WTC11 (cell line): ENCODE data around the gene SERTAD4. TPM values are rescaled to one million over a fixed set of nuclear protein-coding genes. Genes with fewer than 3 reads are reported as not detected.

ENCODE experiments used
- ATAC-seq: fragments of 200-7000 bp; cut with Tn5 transposase; 2 replicates; pipeline ENCODE4 v1.10.0; 2021; ENCODE audit warnings: mild to moderate bottlenecking, moderate library complexity
- CTCF ChIA-PET: fragments of 300-600 bp; sonication (Branson Sonifier 250); formaldehyde crosslinking; loops from one replicate; lab custom pipeline; 2021; ENCODE audit warnings: antibody characterized with exemption; lab: Charles Lee
- POLR2A ChIA-PET: fragments of 350-600 bp; sonication (Branson Sonifier 250); formaldehyde crosslinking; loops from one replicate; lab custom pipeline; 2021; ENCODE audit warnings: antibody characterized with exemption; lab: Charles Lee
- DNase-seq: peaks from one replicate; pipeline ENCODE4 v3.0.0; 2021; ENCODE audit warnings: low spot score
- H3K27ac Mint-ChIP-seq: 2 replicates; pipeline ENCODE4 v1.8.0; 2021; ENCODE audit warnings: mixed read lengths
- H3K27me3 Mint-ChIP-seq: 2 replicates; pipeline ENCODE4 v1.8.0; 2021; ENCODE audit warnings: low read depth, mild to moderate bottlenecking, moderate library complexity, mixed read lengths
- H3K36me3 Mint-ChIP-seq: 2 replicates; pipeline ENCODE4 v1.8.0; 2021; ENCODE audit warnings: mixed read lengths
- H3K4me1 Mint-ChIP-seq: 2 replicates; pipeline ENCODE4 v1.8.0; 2022; ENCODE audit warnings: mixed read lengths
- H3K4me3 Mint-ChIP-seq: 2 replicates; pipeline ENCODE4 v1.8.0; 2021; ENCODE audit warnings: mild to moderate bottlenecking, moderate library complexity, mixed read lengths
- H3K9me3 Mint-ChIP-seq: 2 replicates; pipeline ENCODE4 v1.8.0; 2021; ENCODE audit warnings: mixed read lengths
- ELF4 ChIP-seq: sonication (generic); formaldehyde crosslinking; IDR thresholded peaks from 2 replicates; pipeline ENCODE4 v1.8.1; 2022; ENCODE audit warnings: low read depth, mild to moderate bottlenecking, moderate library complexity, missing genetic modification reagents
- FOXK1 ChIP-seq: sonication (generic); formaldehyde crosslinking; IDR thresholded peaks from 2 replicates; pipeline ENCODE4 v1.8.0; 2022; ENCODE audit warnings: mild to moderate bottlenecking, moderate library complexity, missing genetic modification reagents
- FOXP1 ChIP-seq: sonication (generic); formaldehyde crosslinking; IDR thresholded peaks from 2 replicates; pipeline ENCODE4 v1.8.0; 2022; ENCODE audit warnings: missing genetic modification reagents, mild to moderate bottlenecking, moderate library complexity, borderline replicate concordance
- GABPB1 ChIP-seq: sonication (generic); formaldehyde crosslinking; IDR thresholded peaks from 2 replicates; pipeline ENCODE4 v1.8.1; 2023; ENCODE audit warnings: mild to moderate bottlenecking, missing genetic modification reagents
- IRF2 ChIP-seq: sonication (generic); formaldehyde crosslinking; IDR thresholded peaks from 2 replicates; pipeline ENCODE4 v1.8.0; 2022; ENCODE audit warnings: low read depth, missing genetic modification reagents, borderline replicate concordance
- NFYB ChIP-seq: sonication (generic); formaldehyde crosslinking; conservative IDR thresholded peaks from 2 replicates; pipeline ENCODE4 v1.8.0; 2022; ENCODE audit warnings: low read depth, missing genetic modification reagents
- SMAD4 ChIP-seq: sonication (generic); formaldehyde crosslinking; IDR thresholded peaks from 2 replicates; pipeline ENCODE4 v1.8.0; 2022; ENCODE audit warnings: mild to moderate bottlenecking, missing genetic modification reagents
- TCF7 ChIP-seq: sonication (generic); formaldehyde crosslinking; IDR thresholded peaks from 2 replicates; pipeline ENCODE4 v1.8.0; 2022; ENCODE audit warnings: mild to moderate bottlenecking, low read depth, missing genetic modification reagents, moderate library complexity
- ZNF121 ChIP-seq: sonication (generic); formaldehyde crosslinking; IDR thresholded peaks from 2 replicates; pipeline ENCODE4 v1.8.0; 2023; ENCODE audit warnings: missing genetic modification reagents
- ZNF423 ChIP-seq: fragments of 250-450 bp; sonication (Bioruptor Pico); IDR thresholded peaks from 2 replicates; pipeline ENCODE4 v2.1.2; 2022; ENCODE audit warnings: mild to moderate bottlenecking, moderate library complexity
- total RNA-seq: library from RNA; stranded (reverse); gene quantifications from 3 replicates; pipeline ENCODE4 v1.2.3, GENCODE V29; 2021
- TF ChIP-seq, protein P1 (sequence below): sonication (generic); formaldehyde crosslinking; IDR thresholded peaks from 2 replicates; pipeline ENCODE4 v1.8.1; 2022; ENCODE audit warnings: mild to moderate bottlenecking, missing genetic modification reagents, moderate library complexity, borderline replicate concordance
- TF ChIP-seq, protein P2 (sequence below): sonication (generic); formaldehyde crosslinking; IDR thresholded peaks from 2 replicates; pipeline ENCODE4 v1.8.0; 2023; ENCODE audit warnings: missing genetic modification reagents, mild to moderate bottlenecking, borderline replicate concordance
- TF ChIP-seq, protein P3 (sequence below): fragments of 250-450 bp; sonication (Bioruptor Pico); IDR thresholded peaks from 2 replicates; pipeline ENCODE4 v1.9.0; 2021; ENCODE audit warnings: mild to moderate bottlenecking
- TF ChIP-seq, protein P4 (sequence below): fragments of 250-450 bp; sonication (Bioruptor Pico); IDR thresholded peaks from 2 replicates; pipeline ENCODE4 v1.9.0; 2021; ENCODE audit warnings: moderate library complexity, mild to moderate bottlenecking, inconsistent platforms, borderline replicate concordance
- TF ChIP-seq, protein P5 (sequence below): sonication (generic); formaldehyde crosslinking; IDR thresholded peaks from 2 replicates; pipeline ENCODE4 v1.8.0; 2022; ENCODE audit warnings: missing genetic modification reagents
- TF ChIP-seq, protein P6 (sequence below): sonication (generic); formaldehyde crosslinking; IDR thresholded peaks from 2 replicates; pipeline ENCODE4 v1.8.1; 2023; ENCODE audit warnings: mild to moderate bottlenecking, missing genetic modification reagents, borderline replicate concordance
- TF ChIP-seq, protein P7 (sequence below): sonication (generic); formaldehyde crosslinking; IDR thresholded peaks from 2 replicates; pipeline ENCODE4 v1.8.1; 2023; ENCODE audit warnings: mild to moderate bottlenecking, moderate library complexity, missing genetic modification reagents

Gene SERTAD4
- total RNA-seq, 1 experiment from 2014 or later: 4.6 TPM

DNA sequence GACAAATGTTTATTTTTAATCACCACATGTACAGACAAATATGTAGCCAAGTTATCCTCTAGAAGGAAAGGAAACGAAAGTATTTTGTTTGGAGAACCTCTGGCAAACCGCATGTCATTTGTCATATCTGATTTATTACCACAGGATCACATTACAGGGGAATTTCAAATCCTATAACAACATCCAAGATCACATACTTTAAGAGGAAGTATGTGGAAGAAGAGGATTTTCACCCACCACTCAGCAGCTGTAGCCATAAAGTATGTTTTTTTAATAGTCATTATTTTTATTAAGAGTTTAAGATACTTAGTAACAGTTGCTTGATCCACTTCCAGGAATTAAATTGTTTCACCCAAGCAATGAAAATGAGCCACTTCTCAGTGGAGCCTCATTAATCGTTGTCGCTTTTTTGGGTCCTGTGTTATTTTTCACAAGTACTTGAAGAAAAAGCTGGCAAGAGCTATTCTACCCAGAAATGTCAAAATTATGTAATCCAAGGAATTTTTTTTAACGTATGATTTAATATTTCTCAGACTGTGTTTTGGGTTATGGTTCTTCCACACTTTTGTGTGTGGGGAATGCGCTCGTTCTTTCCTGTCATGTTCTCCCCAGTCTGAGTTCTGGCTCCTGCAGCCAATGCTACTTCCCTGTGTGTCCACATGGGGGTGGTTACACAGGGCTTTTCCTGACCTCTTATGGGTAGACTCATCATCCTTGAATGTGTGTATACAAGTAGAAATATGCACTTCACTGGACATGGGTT lies 6.9 kb downstream of the SERTAD4 start:
- CTCF ChIA-PET: interaction anchor here (0.6 to 0.7 kb wide), 2 partner anchors 71 to 331 kb away, joined by 3 to 5 read pairs; no protein-coding TSS in a partner anchor
- Mint-ChIP-seq H3K27me3 (peaks cover 30% of the 10 kb centered on the region), H3K36me3 (no peaks in the 10 kb centered on the region), H3K9me3 (no peaks in the 10 kb centered on the region), H3K27ac (no peak overlapping the region), H3K4me1 (peaks cover 29% of the 10 kb centered on the region), H3K4me3 (no peak overlapping the region)
- ATAC-seq: peak; percentile 87
- peak; percentile 44 for DNase-seq
- TF ChIP-seq, protein P1, sequence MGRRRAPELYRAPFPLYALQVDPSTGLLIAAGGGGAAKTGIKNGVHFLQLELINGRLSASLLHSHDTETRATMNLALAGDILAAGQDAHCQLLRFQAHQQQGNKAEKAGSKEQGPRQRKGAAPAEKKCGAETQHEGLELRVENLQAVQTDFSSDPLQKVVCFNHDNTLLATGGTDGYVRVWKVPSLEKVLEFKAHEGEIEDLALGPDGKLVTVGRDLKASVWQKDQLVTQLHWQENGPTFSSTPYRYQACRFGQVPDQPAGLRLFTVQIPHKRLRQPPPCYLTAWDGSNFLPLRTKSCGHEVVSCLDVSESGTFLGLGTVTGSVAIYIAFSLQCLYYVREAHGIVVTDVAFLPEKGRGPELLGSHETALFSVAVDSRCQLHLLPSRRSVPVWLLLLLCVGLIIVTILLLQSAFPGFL (CRISPR knock-in tag): no peak
- TF ChIP-seq NFYB (CRISPR knock-in tag) (no peak), SMAD4 (CRISPR knock-in tag) (no peak), ZNF423 (CRISPR knock-in tag) (no peak), FOXP1 (CRISPR knock-in tag) (no peak), ZNF121 (CRISPR knock-in tag) (no peak), IRF2 (no peak), FOXK1 (CRISPR knock-in tag) (no peak)
- TF ChIP-seq, protein P2, sequence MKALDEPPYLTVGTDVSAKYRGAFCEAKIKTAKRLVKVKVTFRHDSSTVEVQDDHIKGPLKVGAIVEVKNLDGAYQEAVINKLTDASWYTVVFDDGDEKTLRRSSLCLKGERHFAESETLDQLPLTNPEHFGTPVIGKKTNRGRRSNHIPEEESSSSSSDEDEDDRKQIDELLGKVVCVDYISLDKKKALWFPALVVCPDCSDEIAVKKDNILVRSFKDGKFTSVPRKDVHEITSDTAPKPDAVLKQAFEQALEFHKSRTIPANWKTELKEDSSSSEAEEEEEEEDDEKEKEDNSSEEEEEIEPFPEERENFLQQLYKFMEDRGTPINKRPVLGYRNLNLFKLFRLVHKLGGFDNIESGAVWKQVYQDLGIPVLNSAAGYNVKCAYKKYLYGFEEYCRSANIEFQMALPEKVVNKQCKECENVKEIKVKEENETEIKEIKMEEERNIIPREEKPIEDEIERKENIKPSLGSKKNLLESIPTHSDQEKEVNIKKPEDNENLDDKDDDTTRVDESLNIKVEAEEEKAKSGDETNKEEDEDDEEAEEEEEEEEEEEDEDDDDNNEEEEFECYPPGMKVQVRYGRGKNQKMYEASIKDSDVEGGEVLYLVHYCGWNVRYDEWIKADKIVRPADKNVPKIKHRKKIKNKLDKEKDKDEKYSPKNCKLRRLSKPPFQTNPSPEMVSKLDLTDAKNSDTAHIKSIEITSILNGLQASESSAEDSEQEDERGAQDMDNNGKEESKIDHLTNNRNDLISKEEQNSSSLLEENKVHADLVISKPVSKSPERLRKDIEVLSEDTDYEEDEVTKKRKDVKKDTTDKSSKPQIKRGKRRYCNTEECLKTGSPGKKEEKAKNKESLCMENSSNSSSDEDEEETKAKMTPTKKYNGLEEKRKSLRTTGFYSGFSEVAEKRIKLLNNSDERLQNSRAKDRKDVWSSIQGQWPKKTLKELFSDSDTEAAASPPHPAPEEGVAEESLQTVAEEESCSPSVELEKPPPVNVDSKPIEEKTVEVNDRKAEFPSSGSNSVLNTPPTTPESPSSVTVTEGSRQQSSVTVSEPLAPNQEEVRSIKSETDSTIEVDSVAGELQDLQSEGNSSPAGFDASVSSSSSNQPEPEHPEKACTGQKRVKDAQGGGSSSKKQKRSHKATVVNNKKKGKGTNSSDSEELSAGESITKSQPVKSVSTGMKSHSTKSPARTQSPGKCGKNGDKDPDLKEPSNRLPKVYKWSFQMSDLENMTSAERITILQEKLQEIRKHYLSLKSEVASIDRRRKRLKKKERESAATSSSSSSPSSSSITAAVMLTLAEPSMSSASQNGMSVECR (CRISPR knock-in tag): no peak
- TF ChIP-seq, protein P3, sequence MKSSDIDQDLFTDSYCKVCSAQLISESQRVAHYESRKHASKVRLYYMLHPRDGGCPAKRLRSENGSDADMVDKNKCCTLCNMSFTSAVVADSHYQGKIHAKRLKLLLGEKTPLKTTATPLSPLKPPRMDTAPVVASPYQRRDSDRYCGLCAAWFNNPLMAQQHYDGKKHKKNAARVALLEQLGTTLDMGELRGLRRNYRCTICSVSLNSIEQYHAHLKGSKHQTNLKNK (CRISPR knock-in tag): no peak
- TF ChIP-seq, protein P4, sequence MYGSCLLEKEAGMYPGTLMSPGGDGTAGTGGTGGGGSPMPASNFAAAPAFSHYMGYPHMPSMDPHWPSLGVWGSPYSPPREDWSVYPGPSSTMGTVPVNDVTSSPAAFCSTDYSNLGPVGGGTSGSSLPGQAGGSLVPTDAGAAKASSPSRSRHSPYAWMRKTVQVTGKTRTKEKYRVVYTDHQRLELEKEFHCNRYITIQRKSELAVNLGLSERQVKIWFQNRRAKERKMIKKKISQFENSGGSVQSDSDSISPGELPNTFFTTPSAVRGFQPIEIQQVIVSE (CRISPR knock-in tag): no peak
- TF ChIP-seq, protein P5, sequence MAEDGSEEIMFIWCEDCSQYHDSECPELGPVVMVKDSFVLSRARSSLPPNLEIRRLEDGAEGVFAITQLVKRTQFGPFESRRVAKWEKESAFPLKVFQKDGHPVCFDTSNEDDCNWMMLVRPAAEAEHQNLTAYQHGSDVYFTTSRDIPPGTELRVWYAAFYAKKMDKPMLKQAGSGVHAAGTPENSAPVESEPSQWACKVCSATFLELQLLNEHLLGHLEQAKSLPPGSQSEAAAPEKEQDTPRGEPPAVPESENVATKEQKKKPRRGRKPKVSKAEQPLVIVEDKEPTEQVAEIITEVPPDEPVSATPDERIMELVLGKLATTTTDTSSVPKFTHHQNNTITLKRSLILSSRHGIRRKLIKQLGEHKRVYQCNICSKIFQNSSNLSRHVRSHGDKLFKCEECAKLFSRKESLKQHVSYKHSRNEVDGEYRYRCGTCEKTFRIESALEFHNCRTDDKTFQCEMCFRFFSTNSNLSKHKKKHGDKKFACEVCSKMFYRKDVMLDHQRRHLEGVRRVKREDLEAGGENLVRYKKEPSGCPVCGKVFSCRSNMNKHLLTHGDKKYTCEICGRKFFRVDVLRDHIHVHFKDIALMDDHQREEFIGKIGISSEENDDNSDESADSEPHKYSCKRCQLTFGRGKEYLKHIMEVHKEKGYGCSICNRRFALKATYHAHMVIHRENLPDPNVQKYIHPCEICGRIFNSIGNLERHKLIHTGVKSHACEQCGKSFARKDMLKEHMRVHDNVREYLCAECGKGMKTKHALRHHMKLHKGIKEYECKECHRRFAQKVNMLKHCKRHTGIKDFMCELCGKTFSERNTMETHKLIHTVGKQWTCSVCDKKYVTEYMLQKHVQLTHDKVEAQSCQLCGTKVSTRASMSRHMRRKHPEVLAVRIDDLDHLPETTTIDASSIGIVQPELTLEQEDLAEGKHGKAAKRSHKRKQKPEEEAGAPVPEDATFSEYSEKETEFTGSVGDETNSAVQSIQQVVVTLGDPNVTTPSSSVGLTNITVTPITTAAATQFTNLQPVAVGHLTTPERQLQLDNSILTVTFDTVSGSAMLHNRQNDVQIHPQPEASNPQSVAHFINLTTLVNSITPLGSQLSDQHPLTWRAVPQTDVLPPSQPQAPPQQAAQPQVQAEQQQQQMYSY: no peak
- POLR2A ChIA-PET: no interaction called here

DNA sequence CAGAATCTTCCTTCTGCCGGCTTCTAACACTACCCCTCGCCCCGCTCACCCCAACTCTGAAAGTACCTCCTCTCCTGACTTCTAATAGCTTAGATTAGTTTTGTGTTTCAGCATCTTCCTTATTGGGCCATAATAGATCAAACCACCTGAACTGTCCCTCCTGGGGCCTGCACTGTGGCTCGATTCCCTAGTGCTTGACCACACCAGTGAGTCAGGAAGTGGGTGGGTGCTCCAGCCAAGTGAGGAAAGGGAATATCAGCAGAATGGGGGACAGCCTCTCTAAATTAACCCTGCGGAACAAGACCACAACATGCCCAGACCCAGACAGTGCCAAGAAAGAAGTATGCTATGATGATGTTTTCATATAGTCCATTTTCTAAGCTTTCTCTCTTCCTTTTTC lies 8.5 kb downstream of the SERTAD4 start:
- H3K27me3 Mint-ChIP-seq: peaks cover 14% of the 10 kb centered on the region
- H3K4me1 Mint-ChIP-seq: peaks cover 26% of the 10 kb centered on the region
- H3K27ac Mint-ChIP-seq: no peak overlapping the region
- H3K4me3 Mint-ChIP-seq: no peak overlapping the region
- no peaks in the 10 kb centered on the region for H3K9me3 Mint-ChIP-seq
- ATAC-seq (no peak), DNase-seq (no peak)
- no peaks in the 10 kb centered on the region for H3K36me3 Mint-ChIP-seq
- POLR2A ChIA-PET: no interaction called here
- CTCF ChIA-PET: interaction anchor here (0.6 to 1.6 kb wide), 4 partner anchors 11 to 70 kb away, joined by 3 read pairs; no protein-coding TSS in a partner anchor
- TF ChIP-seq, protein P6, sequence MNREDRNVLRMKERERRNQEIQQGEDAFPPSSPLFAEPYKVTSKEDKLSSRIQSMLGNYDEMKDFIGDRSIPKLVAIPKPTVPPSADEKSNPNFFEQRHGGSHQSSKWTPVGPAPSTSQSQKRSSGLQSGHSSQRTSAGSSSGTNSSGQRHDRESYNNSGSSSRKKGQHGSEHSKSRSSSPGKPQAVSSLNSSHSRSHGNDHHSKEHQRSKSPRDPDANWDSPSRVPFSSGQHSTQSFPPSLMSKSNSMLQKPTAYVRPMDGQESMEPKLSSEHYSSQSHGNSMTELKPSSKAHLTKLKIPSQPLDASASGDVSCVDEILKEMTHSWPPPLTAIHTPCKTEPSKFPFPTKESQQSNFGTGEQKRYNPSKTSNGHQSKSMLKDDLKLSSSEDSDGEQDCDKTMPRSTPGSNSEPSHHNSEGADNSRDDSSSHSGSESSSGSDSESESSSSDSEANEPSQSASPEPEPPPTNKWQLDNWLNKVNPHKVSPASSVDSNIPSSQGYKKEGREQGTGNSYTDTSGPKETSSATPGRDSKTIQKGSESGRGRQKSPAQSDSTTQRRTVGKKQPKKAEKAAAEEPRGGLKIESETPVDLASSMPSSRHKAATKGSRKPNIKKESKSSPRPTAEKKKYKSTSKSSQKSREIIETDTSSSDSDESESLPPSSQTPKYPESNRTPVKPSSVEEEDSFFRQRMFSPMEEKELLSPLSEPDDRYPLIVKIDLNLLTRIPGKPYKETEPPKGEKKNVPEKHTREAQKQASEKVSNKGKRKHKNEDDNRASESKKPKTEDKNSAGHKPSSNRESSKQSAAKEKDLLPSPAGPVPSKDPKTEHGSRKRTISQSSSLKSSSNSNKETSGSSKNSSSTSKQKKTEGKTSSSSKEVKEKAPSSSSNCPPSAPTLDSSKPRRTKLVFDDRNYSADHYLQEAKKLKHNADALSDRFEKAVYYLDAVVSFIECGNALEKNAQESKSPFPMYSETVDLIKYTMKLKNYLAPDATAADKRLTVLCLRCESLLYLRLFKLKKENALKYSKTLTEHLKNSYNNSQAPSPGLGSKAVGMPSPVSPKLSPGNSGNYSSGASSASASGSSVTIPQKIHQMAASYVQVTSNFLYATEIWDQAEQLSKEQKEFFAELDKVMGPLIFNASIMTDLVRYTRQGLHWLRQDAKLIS (CRISPR knock-in tag): no peak
- no peak for TF ChIP-seq ELF4 (CRISPR knock-in tag)
- no peak for TF ChIP-seq GABPB1 (CRISPR knock-in tag)
- TF ChIP-seq, protein P7, sequence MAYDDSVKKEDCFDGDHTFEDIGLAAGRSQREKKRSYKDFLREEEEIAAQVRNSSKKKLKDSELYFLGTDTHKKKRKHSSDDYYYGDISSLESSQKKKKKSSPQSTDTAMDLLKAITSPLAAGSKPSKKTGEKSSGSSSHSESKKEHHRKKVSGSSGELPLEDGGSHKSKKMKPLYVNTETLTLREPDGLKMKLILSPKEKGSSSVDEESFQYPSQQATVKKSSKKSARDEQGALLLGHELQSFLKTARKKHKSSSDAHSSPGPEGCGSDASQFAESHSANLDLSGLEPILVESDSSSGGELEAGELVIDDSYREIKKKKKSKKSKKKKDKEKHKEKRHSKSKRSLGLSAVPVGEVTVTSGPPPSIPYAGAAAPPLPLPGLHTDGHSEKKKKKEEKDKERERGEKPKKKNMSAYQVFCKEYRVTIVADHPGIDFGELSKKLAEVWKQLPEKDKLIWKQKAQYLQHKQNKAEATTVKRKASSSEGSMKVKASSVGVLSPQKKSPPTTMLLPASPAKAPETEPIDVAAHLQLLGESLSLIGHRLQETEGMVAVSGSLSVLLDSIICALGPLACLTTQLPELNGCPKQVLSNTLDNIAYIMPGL (CRISPR knock-in tag): no peak
- TF ChIP-seq TCF7 (CRISPR knock-in tag): no peak
